DND-41 (cell line): Measurements from ENCODE around the gene SLC1A6.
"Not testable (repeated sequence)": the region's sequence is repeated elsewhere in the genome, so short reads cannot be mapped to it uniquely, and the experiment has no call there.

ENCODE experiments used
- ATAC-seq: fragments of 200-7000 bp; cut with Tn5 transposase; 3 replicates; pipeline ENCODE4 v1.9.1; 2021; ENCODE audit warnings: low read depth; ENCODE audit not compliant: insufficient read depth
- DNase-seq: peaks from one replicate; pipeline ENCODE4 v3.0.0-alpha.2; 2020
- H2AFZ ChIP-seq: 2 replicates; pipeline ENCODE4 v1.6.0; 2012; ENCODE audit warnings: low read depth, low read length
- H3K27ac ChIP-seq: 2 replicates; pipeline ENCODE4 v1.5.1; 2012; ENCODE audit warnings: low read length, inconsistent platforms
- H3K27me3 ChIP-seq: fragments of 200-600 bp; sonication (generic); 2 replicates; pipeline ENCODE4 v1.6.0; 2012; ENCODE audit warnings: low read length, mild to moderate bottlenecking, inconsistent platforms; ENCODE audit not compliant: insufficient read depth, poor library complexity
- H3K36me3 ChIP-seq: 2 replicates; pipeline ENCODE4 v1.5.1; 2012; ENCODE audit warnings: low read length, inconsistent platforms; ENCODE audit not compliant: insufficient read depth
- H3K4me1 ChIP-seq: 2 replicates; pipeline ENCODE4 v1.5.1; 2012; ENCODE audit warnings: mild to moderate bottlenecking, low read length; ENCODE audit not compliant: insufficient read depth
- H3K4me2 ChIP-seq: 2 replicates; pipeline ENCODE4 v1.6.0; 2012; ENCODE audit warnings: mild to moderate bottlenecking, moderate library complexity, low read length, inconsistent platforms; ENCODE audit not compliant: insufficient read depth
- H3K4me3 ChIP-seq, 2 experiments: fragments of 200-600 bp in 1 of 2; shearing (Covaris generic) in 1 of 2; 2 replicates each; pipeline ENCODE4 v1.5.1; 2012 to 2016; ENCODE audit warnings: inconsistent platforms in 2 of 2, low read length in 2 of 2, mild to moderate bottlenecking in 2 of 2, low read depth in 1 of 2, moderate library complexity in 1 of 2
- H3K79me2 ChIP-seq: 2 replicates; pipeline ENCODE4 v1.6.0; 2012; ENCODE audit warnings: low read length, inconsistent platforms; ENCODE audit not compliant: insufficient read depth
- H3K9ac ChIP-seq: 2 replicates; pipeline ENCODE4 v1.6.0; 2012; ENCODE audit warnings: low read depth, mild to moderate bottlenecking, inconsistent platforms, low read length, moderate library complexity
- H3K9me3 ChIP-seq: 2 replicates; pipeline ENCODE4 v1.5.1; 2012; ENCODE audit warnings: low read length, moderate library complexity, mild to moderate bottlenecking, inconsistent platforms; ENCODE audit not compliant: insufficient read depth, severe bottlenecking
- H4K20me1 ChIP-seq: 2 replicates; pipeline ENCODE4 v1.6.0; 2012; ENCODE audit warnings: low read length; ENCODE audit not compliant: insufficient read depth
- CTCF ChIP-seq: IDR thresholded peaks from 2 replicates; pipeline ENCODE4 v1.5.1; 2012; ENCODE audit warnings: borderline replicate concordance, low read length, moderate library complexity, mild to moderate bottlenecking; ENCODE audit not compliant: poor library complexity, severe bottlenecking; ENCODE audit errors: extremely low read depth
- EZH2 ChIP-seq: IDR thresholded peaks from 3 replicates; pipeline ENCODE4 v1.6.1; 2012; ENCODE audit warnings: borderline replicate concordance, low read depth, mild to moderate bottlenecking, moderate library complexity, low read length, inconsistent platforms; ENCODE audit not compliant: severe bottlenecking

The SLC1A6 gene

GRCh38 chr19:15022752-15023151, 43.1 kb upstream of the SLC1A6 start:
- Histone ChIP-seq H3K27ac (no peak overlapping the region), H3K4me2 (no peak overlapping the region), H3K9ac (no peak overlapping the region), H3K36me3 (no peaks in the 10 kb centered on the region), H3K9me3 (no peaks in the 10 kb centered on the region), H2AFZ (no peak overlapping the region), H3K27me3 (peaks cover 8% of the 10 kb centered on the region), H3K79me2 (no peaks in the 10 kb centered on the region), H4K20me1 (no peaks in the 10 kb centered on the region; the same call in 1 of the 2 replicates), H3K4me1 (no peaks in the 10 kb centered on the region), H3K4me3 (no peak overlapping the region)
- ATAC-seq, result no peak
- no peak for TF ChIP-seq CTCF
- no peak for TF ChIP-seq EZH2
- no peak for DNase-seq

- H4K20me1 ChIP-seq, result no peaks in the 10 kb centered on the region; the same call in 1 of the 2 replicates
- no peak overlapping the region for H2AFZ ChIP-seq
- no peak overlapping the region for H3K4me2 ChIP-seq
- H3K4me1 ChIP-seq, result no peaks in the 10 kb centered on the region
- no peaks in the 10 kb centered on the region for H3K79me2 ChIP-seq
- no peak for ATAC-seq
- H3K9ac ChIP-seq, result no peak overlapping the region
- no peak overlapping the region for H3K27ac ChIP-seq
- no peaks in the 10 kb centered on the region for H3K36me3 ChIP-seq
- H3K27me3 ChIP-seq, result peaks cover 7% of the 10 kb centered on the region
- no peaks in the 10 kb centered on the region for H3K9me3 ChIP-seq
- no peak for DNase-seq
- TF ChIP-seq CTCF (no peak), EZH2 (no peak)
- H3K4me3 ChIP-seq, result no peak overlapping the region
These were observed 41.8 kb upstream of the SLC1A6 start for GRCh38 chr19:15021286-15022007.

GRCh38 chr19:15018836-15019235, 39.2 kb upstream of the SLC1A6 start:
- not testable (repeated sequence) for H3K9me3 ChIP-seq, H3K79me2 ChIP-seq, H3K27ac ChIP-seq, H2AFZ ChIP-seq, H3K4me1 ChIP-seq, H4K20me1 ChIP-seq, H3K27me3 ChIP-seq, H3K9ac ChIP-seq, H3K4me3 ChIP-seq, ATAC-seq, H3K36me3 ChIP-seq, H3K4me2 ChIP-seq, DNase-seq

- H3K4me1 ChIP-seq, result no peaks in the 10 kb centered on the region
- no peak for ATAC-seq
- H3K4me2 ChIP-seq, result no peak overlapping the region
- no peaks in the 10 kb centered on the region for H3K9me3 ChIP-seq
- H3K27ac ChIP-seq, result no peak overlapping the region
- no peak for TF ChIP-seq EZH2
- no peak for TF ChIP-seq CTCF
- no peaks in the 10 kb centered on the region for H3K79me2 ChIP-seq
- H3K36me3 ChIP-seq, result no peaks in the 10 kb centered on the region
- DNase-seq, result peak; percentile 28
- H4K20me1 ChIP-seq, result no peaks in the 10 kb centered on the region; the same call in 1 of the 2 replicates
- no peak overlapping the region for H3K4me3 ChIP-seq
- H2AFZ ChIP-seq, result no peak overlapping the region
- no peaks in the 10 kb centered on the region for H3K27me3 ChIP-seq
- H3K9ac ChIP-seq, result no peak overlapping the region
These were observed 36.4 kb upstream of the SLC1A6 start for GRCh38 chr19:15015946-15016542.
